HepG2 (cell line): ENCODE data around the gene TMCC1.

Experiments
- FOXK2 ChIP-seq: fragments of 450-650 bp; IDR thresholded peaks from 2 replicates; pipeline ENCODE4 v1.6.1; 2016
- FOXP1 ChIP-seq, 2 experiments: fragments of 450-650 bp in 1 of 2; IDR thresholded peaks; 2 replicates each; pipeline ENCODE4 v1.6.1; 2017 to 2018; ENCODE audit warnings: antibody characterized with exemption in 1 of 2
- NR1H2 ChIP-seq: sonication (generic); formaldehyde crosslinking; IDR thresholded peaks from 2 replicates; pipeline ENCODE4 v1.8.1; 2022; ENCODE audit warnings: low read depth, missing genetic modification reagents, borderline replicate concordance
- TF ChIP-seq, protein P1 (sequence below): sonication (generic); formaldehyde crosslinking; IDR thresholded peaks from 2 replicates; pipeline ENCODE4 v1.5.0; 2020; ENCODE audit warnings: mild to moderate bottlenecking, missing genetic modification reagents, moderate library complexity
- TF ChIP-seq, protein P2 (sequence below): sonication (generic); formaldehyde crosslinking; IDR thresholded peaks from 2 replicates; pipeline ENCODE4 v1.8.1; 2022; ENCODE audit warnings: mild to moderate bottlenecking, missing genetic modification reagents
- TF ChIP-seq, protein P3 (sequence below): sonication (generic); formaldehyde crosslinking; IDR thresholded peaks from 2 replicates; pipeline ENCODE4 v1.4.0; 2020; ENCODE audit warnings: missing genetic modification reagents

DNA sequence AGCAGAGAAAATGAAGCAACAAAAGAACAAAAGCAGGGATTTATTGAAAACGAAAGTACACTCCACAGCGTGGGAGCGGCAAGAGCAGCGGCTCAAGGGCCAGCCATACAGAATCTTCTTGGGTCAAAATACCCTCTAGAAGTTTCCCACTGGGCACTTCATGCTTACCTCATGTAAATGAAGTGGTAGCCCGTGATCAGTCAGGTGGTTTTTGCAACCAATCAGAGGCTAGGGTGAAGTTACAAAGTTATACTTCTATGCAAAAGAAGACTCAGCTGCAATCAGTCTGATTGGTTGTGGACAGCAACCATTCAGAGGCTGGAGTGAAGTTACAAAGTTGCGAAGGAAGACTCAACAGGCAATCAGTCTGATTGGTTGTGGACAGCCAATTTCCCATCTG lies 43.2 kb upstream of the TMCC1 start:
- TF ChIP-seq, protein P1, sequence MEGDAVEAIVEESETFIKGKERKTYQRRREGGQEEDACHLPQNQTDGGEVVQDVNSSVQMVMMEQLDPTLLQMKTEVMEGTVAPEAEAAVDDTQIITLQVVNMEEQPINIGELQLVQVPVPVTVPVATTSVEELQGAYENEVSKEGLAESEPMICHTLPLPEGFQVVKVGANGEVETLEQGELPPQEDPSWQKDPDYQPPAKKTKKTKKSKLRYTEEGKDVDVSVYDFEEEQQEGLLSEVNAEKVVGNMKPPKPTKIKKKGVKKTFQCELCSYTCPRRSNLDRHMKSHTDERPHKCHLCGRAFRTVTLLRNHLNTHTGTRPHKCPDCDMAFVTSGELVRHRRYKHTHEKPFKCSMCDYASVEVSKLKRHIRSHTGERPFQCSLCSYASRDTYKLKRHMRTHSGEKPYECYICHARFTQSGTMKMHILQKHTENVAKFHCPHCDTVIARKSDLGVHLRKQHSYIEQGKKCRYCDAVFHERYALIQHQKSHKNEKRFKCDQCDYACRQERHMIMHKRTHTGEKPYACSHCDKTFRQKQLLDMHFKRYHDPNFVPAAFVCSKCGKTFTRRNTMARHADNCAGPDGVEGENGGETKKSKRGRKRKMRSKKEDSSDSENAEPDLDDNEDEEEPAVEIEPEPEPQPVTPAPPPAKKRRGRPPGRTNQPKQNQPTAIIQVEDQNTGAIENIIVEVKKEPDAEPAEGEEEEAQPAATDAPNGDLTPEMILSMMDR = no peak
- TF ChIP-seq NR1H2 (CRISPR knock-in tag) = no peak
- no peak for TF ChIP-seq FOXP1 (IDR thresholded peaks at IDR 0.05)
- no peak for TF ChIP-seq FOXP1 (CRISPR knock-in tag; IDR thresholded peaks at IDR 0.05)
- no peak for TF ChIP-seq FOXK2
- TF ChIP-seq, protein P2, sequence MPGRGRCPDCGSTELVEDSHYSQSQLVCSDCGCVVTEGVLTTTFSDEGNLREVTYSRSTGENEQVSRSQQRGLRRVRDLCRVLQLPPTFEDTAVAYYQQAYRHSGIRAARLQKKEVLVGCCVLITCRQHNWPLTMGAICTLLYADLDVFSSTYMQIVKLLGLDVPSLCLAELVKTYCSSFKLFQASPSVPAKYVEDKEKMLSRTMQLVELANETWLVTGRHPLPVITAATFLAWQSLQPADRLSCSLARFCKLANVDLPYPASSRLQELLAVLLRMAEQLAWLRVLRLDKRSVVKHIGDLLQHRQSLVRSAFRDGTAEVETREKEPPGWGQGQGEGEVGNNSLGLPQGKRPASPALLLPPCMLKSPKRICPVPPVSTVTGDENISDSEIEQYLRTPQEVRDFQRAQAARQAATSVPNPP (CRISPR knock-in tag) = no peak
- TF ChIP-seq, protein P3, sequence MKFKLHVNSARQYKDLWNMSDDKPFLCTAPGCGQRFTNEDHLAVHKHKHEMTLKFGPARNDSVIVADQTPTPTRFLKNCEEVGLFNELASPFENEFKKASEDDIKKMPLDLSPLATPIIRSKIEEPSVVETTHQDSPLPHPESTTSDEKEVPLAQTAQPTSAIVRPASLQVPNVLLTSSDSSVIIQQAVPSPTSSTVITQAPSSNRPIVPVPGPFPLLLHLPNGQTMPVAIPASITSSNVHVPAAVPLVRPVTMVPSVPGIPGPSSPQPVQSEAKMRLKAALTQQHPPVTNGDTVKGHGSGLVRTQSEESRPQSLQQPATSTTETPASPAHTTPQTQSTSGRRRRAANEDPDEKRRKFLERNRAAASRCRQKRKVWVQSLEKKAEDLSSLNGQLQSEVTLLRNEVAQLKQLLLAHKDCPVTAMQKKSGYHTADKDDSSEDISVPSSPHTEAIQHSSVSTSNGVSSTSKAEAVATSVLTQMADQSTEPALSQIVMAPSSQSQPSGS (CRISPR knock-in tag) = no peak
